Eye (tissue), 1 donor: Measurements from ENCODE around the gene VAV1.
A peak's percentile ranks its signal among the peaks of the same experiment; 100 is the strongest.

Experiments
- DNase-seq: peaks from one replicate; pipeline ENCODE4 v3.0.0-alpha.2; 2015

VAV1 gene, protein sequence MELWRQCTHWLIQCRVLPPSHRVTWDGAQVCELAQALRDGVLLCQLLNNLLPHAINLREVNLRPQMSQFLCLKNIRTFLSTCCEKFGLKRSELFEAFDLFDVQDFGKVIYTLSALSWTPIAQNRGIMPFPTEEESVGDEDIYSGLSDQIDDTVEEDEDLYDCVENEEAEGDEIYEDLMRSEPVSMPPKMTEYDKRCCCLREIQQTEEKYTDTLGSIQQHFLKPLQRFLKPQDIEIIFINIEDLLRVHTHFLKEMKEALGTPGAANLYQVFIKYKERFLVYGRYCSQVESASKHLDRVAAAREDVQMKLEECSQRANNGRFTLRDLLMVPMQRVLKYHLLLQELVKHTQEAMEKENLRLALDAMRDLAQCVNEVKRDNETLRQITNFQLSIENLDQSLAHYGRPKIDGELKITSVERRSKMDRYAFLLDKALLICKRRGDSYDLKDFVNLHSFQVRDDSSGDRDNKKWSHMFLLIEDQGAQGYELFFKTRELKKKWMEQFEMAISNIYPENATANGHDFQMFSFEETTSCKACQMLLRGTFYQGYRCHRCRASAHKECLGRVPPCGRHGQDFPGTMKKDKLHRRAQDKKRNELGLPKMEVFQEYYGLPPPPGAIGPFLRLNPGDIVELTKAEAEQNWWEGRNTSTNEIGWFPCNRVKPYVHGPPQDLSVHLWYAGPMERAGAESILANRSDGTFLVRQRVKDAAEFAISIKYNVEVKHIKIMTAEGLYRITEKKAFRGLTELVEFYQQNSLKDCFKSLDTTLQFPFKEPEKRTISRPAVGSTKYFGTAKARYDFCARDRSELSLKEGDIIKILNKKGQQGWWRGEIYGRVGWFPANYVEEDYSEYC

DNA sequence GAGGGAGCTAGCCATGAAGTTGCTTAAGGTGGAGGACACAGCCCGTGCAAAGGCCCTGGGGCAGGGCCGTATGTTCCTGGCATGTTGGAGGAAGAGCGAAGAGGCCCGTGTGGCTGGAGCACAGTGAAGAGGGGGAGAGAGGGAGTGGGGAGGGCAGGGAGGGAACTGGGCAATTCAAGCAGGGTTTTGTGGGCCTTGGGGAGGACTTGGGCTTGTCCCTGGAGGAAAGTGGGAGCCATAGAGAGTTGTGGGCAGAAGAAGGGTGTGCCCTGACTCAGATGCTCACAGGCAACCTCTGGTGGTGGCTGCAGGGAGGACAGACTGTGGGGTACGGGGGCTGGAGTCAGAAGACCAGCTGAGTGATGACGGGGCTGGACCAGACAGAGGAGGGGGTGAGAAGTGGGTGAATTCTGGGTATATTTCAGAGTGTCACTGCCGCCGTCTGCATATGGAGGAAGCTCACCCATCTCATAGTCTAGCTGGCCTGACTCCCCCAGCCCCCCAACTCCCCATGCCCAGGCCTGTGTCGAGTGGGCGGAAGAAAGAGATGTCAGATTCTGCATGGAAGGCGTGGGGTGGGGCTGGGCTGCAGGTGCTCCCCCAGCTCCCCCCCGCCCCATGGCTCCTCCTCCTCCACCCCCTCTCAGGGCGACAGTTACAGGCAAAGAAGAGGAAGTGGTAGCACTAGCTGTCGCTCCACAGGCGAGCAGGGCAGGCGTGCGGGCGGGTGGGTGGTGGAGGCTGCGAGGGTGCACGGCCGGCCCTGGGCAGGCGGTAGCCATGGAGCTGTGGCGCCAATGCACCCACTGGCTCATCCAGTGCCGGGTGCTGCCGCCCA is at the start of gene VAV1:
Gene VAV1, plus strand, starts transcription at position 681 of the 838 bp plus-strand sequence. Its CDS starts 100 bp downstream, at position 781.
- DNase-seq: no peak

DNA sequence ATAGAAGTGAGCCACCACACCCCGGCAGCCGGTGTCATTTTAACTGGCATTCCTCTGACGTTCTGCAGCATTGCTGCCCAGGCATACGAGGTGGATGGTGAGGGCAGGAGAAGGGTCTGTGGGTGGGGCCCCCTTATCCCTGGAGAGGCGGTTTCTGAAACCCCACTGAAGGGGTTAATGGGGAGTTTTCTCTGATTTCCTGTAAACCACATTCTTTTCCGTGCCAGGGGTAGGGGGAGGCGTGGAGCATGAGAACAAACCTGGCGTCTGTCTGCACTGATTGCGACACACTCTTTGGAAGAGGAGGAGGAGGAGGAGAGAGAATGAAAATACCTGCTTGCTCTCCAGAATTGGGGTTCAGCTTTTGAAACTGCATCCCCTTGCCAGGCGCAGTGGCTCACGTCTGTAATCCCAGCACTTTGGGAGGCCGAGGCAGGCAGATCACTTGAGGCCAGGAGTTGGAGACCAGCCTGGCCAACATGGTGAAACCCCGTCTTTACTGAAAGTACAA is 49.3 kb upstream of the VAV1 start:
- no peak for DNase-seq

DNA sequence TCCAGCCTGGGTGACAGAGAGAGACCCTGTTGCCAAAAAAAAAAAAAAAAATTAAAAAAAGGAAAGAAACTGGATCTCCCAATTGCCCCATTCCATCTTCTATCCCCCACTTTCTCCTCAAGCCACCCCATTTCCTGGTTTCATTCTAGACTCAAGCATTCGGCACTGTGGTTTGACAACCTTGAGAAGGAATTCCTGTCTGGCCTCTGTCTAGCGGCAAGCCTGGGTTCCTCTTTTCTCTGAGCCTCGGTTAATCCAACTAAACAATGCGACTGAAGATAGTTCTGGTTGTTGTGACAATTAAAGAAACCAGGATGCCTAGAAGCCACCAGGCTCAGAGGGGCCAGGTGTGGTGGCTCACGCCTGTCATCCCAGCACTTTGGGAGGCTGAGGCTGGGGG is 48.8 kb upstream of the VAV1 start:
- no peak for DNase-seq

DNA sequence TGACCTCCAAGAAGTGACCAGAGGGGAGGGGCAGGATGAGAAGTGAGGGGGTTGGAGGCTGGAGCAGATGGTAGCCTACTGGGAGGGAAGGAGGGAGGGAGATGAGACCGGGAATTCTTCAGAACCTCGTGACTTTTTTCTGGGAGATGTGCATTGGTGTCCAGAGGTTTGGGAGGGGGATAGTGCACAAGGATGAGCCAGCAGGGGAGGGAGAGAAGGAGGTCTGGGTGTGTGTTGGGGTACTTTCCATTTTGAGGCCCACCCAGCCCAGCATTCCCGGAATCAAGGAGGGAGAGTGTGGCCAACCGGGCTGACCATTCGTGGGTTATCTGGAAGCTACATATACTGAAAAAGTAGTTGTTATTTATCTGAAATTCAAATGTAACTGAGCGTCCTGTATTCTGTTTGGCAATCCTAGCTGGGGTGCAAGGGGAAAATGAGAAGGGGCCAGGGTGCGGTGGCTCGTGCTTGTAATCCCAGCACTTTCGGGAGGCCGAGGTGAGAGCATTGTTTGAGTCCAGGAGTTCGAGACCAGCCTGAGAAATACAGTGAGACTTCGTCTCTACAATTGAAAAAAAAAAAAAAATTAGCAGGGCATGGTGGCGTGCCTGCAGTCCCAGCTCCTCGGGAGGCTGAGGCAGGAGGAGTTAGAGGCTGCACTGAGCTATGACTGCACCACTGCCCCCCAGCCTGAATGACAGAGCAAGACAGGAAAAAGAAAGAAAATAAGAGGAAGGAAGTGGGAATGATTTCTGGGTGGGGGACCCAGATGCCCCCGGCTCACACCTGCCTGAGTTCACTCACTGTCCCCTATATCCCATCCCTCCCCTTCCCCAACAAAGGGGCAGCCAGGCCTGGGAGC is 47.6 kb upstream of the VAV1 start:
- no peak for DNase-seq

DNA sequence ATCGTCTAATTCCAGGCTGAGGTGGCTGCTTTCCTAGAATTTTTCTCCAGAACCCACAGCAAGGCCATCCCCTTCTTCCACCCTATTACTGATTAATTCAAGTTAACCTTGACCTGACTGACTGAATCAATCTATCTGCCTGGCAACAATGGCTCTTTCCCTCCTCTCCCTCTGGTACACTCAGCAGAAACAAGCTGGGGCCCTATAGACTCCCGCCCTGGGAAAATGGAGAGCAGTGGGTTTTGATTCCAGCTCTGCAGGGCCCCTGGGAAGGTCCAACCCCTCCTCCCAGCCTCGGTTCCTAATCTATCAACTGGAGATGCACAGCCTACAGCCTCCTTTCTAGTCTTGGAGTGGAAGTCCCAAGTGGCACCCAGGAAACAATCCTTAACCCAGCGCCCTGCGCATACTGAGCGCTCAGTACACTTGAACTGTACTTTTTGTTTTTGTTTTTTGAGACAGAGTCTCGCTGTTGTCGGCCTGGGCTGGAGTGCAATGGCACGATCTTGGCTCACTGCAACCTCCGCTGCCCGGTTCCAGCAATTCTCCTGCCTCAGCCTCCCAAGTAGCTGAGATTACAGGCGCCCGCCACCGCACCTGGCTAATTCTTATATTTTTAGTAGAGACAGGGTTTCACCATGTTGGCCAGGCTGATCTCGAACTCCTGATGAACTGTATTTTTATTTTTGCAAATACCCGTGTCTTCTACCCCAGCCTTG is 46.8 kb upstream of the VAV1 start:
- DNase-seq: no peak

DNA sequence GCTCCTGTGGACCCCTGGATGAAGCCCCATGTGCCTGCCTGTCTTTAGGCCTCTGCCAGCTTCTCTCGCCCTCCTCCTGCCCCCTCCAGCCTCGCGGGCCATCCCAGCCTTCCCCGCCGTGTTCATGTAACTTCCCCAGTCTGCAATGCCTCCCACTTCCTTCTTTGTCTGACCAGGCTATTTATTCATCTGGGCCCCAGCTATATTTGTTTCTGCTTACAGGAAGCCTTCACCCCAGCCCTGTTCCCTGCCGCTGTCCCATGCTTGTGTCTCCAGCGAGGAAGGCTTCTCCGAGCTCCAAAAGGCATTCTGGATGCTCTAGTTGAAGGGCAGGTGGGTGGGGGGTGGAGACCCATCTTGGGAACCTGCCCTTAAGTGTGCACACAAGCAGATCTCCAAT is 44.2 kb upstream of the VAV1 start:
- DNase-seq: no peak

DNA sequence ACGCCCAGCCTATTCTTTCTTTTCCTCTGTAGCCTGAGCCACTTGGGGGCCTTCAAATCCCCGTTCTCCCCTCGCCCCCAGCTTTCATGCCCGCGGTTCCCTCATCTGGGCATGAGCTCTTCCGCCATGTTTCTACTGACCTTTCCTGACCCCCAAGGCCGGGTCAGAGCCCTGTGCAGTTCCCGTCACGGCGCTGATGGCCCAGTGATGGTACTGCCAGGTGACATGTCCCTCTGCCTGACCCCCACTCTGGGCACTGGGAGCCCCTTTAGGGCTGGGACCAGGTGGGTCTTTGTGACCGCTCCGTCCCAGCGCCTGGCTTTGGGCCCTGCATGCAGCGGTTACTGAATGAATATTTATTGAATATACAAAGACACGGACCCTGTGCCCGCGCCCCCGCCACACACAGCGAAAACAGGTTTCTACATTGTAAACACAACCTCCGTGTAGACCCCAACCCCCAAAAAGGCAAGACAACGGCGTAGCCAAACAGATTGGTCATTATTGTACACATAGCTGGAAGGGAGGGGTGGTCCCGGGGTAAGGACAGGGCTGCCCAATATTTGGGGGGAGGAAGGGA is 42.8 kb upstream of the VAV1 start:
- no peak for DNase-seq

DNA sequence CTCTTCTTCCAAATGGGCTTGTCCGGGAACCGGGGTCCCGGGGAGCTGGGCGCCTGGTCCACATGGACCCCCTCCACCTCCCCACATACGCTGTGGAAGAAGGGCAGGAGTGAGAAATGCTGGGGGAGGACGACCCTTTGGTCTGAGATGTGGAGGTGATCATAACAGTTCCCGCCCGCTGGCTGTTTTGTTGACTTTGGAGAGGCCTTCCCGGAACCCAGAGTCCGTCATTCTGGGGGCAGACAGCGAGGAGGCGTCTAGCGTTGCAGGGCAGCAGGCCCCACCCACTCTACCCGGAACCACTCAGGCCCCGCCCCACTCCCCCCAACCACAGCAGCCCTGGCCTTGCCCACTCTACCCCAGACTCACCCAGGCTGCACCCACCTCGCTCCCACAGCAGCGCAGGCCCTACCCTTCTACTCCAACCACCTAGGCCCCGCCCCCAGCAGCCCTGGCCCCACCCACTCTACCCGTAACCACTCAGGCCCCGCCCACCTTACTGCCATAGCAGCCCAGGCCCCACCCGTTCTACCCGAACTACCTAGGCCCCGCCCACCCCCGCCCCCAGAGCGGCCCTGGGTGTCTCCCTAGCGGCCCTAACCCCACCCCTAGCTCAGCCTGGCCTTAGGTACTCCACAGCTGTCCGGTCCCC is 42.2 kb upstream of the VAV1 start:
- DNase-seq: no peak

DNA sequence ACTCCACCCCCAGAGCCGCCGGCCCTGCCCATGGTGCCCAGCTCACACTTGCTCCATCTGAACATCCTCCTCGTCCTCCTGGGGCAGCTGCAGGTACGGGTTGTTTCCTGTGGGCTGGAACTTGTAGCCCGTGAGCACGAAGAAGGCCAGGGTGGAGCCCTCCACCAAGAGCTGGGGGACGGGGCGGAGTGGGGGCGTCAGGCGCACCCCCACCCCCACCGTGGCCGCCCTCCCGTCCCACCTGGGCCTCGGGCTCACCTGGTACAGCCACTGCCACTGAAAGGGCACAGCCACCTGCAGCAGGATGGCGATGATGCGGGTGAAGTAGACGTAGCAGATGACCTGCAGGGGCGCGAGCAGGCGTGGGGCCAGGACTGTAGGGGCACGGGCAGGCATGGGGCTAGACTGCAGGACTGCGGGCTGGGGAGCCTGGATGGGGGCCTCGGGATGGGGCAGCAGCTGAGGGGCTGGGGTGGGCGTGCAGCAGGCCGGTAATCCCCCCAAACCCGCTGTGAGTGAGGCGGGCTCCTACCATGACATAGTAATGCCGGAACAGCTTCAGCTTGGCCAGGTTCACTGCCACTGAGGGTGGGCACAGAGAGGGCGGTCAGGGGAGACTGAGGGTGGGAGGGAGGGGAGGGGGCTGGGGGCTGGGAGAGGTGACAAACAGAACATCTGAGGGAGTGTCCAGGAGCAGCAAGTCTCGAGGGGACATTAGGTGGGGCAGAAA is 41.4 kb upstream of the VAV1 start:
- no peak for DNase-seq

DNA sequence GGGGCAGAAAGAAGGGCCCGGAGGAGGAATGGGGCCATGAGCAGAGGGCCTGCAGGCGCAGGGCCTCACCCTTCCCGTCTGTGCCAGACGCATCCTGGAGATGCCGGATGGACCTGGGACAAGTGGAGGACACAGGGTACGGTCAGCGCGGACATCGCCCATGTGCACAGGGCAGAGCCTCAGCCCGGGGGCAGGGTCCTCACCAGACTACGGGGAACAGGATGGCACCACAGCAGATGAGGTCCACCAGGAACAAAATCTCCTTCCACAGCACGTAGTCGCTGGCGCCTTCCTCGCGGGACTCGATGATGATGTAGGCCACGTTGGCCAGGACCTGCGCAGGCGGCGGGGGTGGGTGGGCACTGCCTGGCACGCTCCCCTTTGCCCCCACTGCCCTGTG is 40.7 kb upstream of the VAV1 start:
- DNase-seq: no peak

DNA sequence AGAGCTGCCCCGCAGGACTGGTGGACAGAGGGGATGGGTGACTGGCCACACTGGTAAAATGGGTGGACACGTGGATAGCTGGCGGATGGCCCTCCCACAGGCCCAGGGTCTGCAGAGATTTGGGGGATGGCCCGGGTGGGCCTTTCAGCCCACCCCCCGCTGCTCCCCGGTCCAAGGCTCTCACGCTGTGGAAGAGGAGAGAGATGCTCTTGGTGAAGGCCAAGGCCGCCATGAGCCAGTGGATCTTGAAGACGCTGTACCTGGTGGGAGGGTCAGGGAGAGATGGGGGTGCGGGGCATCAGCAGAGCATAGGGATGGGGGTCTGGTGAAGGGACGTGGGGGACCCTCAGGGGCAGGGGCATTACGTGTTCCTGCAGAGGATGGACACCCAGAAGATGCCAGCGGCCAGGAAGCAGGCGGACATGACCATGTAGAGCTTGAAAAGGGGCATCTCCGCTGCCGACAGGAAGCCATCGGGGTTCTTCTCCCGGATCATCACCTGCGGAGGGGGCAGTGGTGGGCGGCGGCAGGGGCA is 39.6 kb upstream of the VAV1 start:
- no peak for DNase-seq

DNA sequence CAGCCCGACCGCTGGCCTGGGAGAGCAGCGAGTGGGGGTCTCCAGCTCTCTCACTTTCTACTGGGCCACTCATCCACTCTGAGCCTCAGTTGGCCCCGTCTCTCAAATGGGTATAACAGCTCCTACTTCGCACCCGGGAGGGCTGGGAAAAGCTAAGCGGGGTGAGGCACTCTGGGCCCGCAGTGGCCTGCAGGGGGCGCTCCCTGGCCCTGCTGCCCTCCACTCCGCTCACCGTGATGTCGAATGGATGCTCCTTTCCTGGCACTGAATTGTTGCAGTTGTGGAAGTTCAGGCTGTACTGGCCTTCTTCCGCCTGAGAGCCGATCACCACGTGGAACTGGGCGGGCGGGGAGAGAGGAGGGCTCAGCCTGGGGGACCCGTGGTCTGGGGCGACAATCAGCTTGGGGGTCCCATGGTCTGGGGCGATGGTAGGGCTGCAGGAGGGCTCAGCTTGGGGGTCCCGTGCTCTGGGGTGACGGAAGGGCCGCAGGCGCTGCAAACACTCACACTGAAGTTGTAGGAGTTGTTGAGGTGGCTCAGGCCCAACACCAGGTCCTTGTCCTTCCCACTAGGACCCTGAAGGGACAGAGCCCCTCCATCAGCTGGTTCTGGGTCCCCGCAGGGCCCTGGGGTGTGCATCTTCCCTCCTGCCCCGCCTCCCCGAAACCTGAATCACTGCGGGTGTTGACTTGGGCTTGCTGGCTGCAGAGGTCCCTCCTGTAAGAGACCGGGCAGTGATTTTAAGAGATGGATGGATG is 39.0 kb upstream of the VAV1 start:
- DNase-seq: no peak

DNA sequence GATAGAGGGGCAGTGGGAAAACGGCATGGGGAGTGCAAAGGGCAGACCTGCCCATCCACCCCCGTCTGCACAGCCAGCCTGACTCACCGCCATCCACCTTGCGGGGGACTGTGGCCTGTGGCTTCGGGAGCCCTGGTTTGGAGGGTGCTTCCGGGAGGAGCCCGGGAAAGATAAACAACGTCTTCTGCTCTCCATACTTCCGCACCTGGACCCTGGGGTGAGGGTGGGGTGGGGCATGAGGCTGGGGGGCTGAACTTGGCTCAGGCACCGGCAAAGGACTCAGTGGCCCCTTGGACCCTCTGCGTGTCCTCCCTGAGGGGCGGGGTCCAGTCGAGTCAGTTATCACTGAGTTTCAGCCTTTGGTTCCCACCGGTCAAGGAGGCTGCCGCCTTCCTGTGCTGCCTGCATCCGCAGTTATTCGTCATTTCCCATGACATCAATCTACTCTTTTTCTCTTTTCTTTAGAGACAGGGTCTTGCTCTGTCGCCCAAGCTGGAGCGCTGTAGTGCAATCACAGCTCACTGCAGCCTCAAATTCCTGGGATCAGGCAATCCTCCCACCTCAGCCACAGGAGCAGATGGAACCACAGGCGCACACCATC is 38.3 kb upstream of the VAV1 start:
- DNase-seq: no peak

DNA sequence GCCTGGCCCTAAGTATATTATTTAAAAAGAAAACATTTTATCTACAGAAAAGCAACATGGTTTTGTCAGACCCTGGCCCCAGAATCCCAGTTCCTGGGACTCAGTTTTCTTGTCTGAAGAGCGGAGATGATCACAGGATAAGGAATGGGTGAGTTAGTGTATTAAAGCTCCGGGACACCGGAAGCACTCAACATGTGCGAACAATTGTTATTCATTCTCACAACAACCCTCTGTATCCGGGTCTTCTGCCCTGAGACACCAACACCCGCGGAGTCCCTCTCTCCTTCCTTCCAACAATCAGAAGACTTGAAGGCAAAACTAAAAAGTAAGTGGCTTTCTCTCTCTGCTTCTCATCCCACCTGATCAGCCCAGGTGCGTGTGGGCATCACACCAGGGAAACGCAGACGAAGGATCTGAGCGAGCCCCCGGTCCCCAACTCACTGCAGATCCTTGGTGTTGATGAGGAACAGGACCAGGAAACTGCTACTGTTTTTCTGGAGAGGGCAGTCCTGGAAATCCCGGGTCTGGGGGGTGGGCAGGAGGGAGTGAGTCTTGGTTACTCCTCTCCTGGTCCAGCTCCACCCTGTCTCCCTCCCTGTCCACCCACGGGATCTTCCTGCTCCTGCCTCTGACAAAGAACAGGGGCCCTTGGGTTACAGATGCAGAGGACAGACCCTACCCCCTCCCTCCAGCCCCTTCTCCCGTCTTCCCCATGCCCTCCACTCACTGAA is 37.2 kb upstream of the VAV1 start:
- DNase-seq: no peak

DNA sequence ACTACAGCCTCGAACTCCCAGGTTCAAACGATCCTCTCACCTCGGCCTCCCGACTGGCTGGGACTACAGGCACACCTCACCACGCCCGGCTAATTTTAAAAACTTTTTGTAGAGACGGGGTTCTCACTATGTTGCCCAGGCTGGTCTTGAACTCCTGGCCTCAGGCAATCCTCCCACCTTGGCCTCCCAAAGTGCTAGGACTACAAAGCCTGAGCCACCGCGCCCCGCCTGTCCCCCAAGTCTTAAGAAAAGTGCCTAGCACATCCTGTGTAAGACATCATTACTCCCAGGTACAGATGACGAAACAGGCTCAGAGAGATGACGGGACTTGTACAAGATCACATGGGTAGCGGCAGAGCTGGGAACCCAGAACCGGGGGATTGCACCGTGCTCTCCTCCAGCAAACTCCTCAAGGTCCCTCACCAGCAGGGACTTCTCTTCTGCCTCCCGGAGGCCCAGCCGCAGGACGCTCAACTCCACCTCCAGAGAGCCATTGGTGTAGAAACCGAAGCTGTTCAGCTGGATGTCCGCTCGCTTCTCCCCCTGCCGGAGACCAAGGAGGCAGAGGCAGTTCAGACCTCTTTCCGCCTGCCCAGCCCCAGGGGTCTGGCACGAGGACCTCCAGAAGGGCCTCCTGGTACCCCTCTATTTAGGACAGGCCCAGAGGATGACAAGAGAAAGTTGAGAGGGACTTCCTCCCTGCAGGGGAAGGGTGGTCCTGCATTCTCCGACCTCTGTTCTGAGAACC is 36.2 kb upstream of the VAV1 start:
- DNase-seq: peak; percentile 89

DNA sequence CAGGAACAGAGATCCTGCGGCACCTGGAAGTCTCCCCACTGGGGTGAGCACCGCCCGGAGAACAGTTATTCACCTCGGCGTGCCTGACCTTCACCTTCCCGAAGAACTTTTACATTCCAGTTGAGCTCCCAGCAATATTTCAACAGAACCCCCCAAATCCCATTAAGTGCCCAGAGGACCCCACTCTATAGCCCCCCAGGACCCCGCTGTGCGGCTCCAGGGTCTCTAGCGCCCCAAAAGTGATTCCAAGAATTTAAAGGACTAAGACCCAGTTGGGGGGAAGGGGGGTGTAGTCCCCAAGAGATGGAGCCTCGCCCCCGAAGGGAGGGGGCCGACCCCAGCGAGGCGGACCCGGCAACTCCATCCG is 35.6 kb upstream of the VAV1 start:
- no peak for DNase-seq
